ENCODE data around the gene CCL26. TPM values are rescaled to one million over a fixed set of nuclear protein-coding genes. Genes with fewer than 3 reads are reported as not detected.

The CCL26 gene
- total and polyA plus RNA-seq, 2 of the 13 experiments (the other 11 are each of a cell fraction or from before 2014, with no cell fraction given): 0.16 TPM; not detected in 1

DNA sequence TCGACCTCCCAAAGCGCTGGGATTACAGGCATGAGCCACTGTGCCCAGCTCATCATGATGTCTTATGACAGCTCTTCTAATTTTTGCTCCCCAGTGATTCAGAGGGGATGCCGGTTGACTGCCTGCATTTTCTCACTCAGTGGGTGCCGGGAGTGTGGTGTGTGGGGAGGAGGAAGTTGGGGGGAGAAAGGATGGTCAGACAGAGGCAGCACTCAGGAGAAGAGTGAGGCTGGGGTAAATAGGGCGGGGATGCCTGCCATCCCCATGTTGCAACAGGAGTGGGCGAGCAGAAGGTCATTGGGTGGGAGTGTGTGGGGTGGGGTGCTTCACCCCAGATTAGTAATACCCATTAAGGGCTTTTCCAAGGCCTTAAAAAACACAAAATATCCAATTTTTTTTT is 45.1 kb upstream of the CCL26 start:
- ATAC-seq (no peak), DNase-seq (ENCODE audit: low spot score) (no peak), FAIRE-seq (no peak)
- Histone ChIP-seq H3K4me1 (ENCODE audit: insufficient read depth, low read length) (no peaks in the 10 kb centered on the region), H3K27me3 (ENCODE audit: control insufficient read depth in 1 of 2, insufficient read depth in 2 of 2, low read length in 2 of 2) (peaks cover under 1 to 12% of the 10 kb centered on the region in 2 experiments; a peak in 3 of 5 replicates), H2AFZ (ENCODE audit: low read length) (no peak overlapping the region), H3K36me3 (replicated peaks in 1 of 2; ENCODE audit: control insufficient read depth in 1 of 2, insufficient read depth in 2 of 2, low read length in 2 of 2) (no peaks in the 10 kb centered on the region), H3K79me2 (ENCODE audit: insufficient read depth, low read length) (no peaks in the 10 kb centered on the region), H3K4me2 (ENCODE audit: low read depth, low read length) (no peak overlapping the region), H3K9me3 (ENCODE audit: low read length) (no peaks in the 10 kb centered on the region), H3K4me3 (replicated peaks in 1 of 3; ENCODE audit: insufficient read depth in 1 of 3, low read depth in 2 of 3, low read length in 3 of 3) (no peak overlapping the region), H3K27ac (ENCODE audit: extremely low read length, insufficient read depth, low read length) (no peak overlapping the region), H4K20me1 (ENCODE audit: insufficient read depth, low read length) (no peaks in the 10 kb centered on the region), H3K9ac (ENCODE audit: insufficient read depth, low read depth, low read length) (no peak overlapping the region)
- WGBS (ENCODE audit: low lambda C conversion rate): 35% methylated on average over 6 of the region's 6 CpGs
- in situ Hi-C loops (cut with HindIII; ENCODE audit: extremely low pct_ligation_motif_present, low pct_unique_long_range_greater_than_20kb) (no loop called here), intact Hi-C loops (cut with micrococcal nuclease; ENCODE audit: unreplicated experiment) (no loop called here)
- no TSS peak for BruUV-seq (replicated peaks)
- POLR2A ChIA-PET: no interaction called here
- CTCF ChIA-PET (ENCODE audit: low intra/inter-chr PET ratio, low total read pairs): no interaction called here
- TF ChIP-seq, protein P1, sequence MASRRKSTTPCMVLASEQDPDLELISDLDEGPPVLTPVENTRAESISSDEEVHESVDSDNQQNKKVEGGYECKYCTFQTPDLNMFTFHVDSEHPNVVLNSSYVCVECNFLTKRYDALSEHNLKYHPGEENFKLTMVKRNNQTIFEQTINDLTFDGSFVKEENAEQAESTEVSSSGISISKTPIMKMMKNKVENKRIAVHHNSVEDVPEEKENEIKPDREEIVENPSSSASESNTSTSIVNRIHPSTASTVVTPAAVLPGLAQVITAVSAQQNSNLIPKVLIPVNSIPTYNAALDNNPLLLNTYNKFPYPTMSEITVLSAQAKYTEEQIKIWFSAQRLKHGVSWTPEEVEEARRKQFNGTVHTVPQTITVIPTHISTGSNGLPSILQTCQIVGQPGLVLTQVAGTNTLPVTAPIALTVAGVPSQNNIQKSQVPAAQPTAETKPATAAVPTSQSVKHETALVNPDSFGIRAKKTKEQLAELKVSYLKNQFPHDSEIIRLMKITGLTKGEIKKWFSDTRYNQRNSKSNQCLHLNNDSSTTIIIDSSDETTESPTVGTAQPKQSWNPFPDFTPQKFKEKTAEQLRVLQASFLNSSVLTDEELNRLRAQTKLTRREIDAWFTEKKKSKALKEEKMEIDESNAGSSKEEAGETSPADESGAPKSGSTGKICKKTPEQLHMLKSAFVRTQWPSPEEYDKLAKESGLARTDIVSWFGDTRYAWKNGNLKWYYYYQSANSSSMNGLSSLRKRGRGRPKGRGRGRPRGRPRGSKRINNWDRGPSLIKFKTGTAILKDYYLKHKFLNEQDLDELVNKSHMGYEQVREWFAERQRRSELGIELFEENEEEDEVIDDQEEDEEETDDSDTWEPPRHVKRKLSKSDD (CRISPR knock-in tag; IDR thresholded peaks at IDR 0.05; ENCODE audit: low read depth): no peak
- TF ChIP-seq ZNF138 (CRISPR knock-in tag; IDR thresholded peaks at IDR 0.05; ENCODE audit: low read depth) (no peak), ZNF234 (CRISPR knock-in tag; conservative IDR thresholded peaks at IDR 0.05) (no peak), FOXA3 (CRISPR knock-in tag; IDR thresholded peaks at IDR 0.05) (no peak), SOX13 (IDR thresholded peaks at IDR 0.05) (no peak), SOX13 (CRISPR knock-in tag; conservative IDR thresholded peaks at IDR 0.05 in 1 of 2, IDR thresholded peaks at IDR 0.05 in 1 of 2) (no peak), ZNF260 (CRISPR knock-in tag; IDR thresholded peaks at IDR 0.05; ENCODE audit: borderline replicate concordance, low read depth) (no peak), ISL2 (CRISPR knock-in tag; IDR thresholded peaks at IDR 0.05) (no peak), ARID2 (CRISPR knock-in tag; IDR thresholded peaks at IDR 0.05; ENCODE audit: borderline replicate concordance) (no peak), CBFB (CRISPR knock-in tag; IDR thresholded peaks at IDR 0.05) (no peak), ZNF562 (CRISPR knock-in tag; IDR thresholded peaks at IDR 0.05; ENCODE audit: borderline replicate concordance) (no peak), ZNF773 (CRISPR knock-in tag; IDR thresholded peaks at IDR 0.05; ENCODE audit: borderline replicate concordance) (no peak)
- TF ChIP-seq, protein P2, sequence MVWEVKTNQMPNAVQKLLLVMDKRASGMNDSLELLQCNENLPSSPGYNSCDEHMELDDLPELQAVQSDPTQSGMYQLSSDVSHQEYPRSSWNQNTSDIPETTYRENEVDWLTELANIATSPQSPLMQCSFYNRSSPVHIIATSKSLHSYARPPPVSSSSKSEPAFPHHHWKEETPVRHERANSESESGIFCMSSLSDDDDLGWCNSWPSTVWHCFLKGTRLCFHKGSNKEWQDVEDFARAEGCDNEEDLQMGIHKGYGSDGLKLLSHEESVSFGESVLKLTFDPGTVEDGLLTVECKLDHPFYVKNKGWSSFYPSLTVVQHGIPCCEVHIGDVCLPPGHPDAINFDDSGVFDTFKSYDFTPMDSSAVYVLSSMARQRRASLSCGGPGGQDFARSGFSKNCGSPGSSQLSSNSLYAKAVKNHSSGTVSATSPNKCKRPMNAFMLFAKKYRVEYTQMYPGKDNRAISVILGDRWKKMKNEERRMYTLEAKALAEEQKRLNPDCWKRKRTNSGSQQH (CRISPR knock-in tag; IDR thresholded peaks at IDR 0.05; ENCODE audit: low read depth): no peak
- TF ChIP-seq, protein P3, sequence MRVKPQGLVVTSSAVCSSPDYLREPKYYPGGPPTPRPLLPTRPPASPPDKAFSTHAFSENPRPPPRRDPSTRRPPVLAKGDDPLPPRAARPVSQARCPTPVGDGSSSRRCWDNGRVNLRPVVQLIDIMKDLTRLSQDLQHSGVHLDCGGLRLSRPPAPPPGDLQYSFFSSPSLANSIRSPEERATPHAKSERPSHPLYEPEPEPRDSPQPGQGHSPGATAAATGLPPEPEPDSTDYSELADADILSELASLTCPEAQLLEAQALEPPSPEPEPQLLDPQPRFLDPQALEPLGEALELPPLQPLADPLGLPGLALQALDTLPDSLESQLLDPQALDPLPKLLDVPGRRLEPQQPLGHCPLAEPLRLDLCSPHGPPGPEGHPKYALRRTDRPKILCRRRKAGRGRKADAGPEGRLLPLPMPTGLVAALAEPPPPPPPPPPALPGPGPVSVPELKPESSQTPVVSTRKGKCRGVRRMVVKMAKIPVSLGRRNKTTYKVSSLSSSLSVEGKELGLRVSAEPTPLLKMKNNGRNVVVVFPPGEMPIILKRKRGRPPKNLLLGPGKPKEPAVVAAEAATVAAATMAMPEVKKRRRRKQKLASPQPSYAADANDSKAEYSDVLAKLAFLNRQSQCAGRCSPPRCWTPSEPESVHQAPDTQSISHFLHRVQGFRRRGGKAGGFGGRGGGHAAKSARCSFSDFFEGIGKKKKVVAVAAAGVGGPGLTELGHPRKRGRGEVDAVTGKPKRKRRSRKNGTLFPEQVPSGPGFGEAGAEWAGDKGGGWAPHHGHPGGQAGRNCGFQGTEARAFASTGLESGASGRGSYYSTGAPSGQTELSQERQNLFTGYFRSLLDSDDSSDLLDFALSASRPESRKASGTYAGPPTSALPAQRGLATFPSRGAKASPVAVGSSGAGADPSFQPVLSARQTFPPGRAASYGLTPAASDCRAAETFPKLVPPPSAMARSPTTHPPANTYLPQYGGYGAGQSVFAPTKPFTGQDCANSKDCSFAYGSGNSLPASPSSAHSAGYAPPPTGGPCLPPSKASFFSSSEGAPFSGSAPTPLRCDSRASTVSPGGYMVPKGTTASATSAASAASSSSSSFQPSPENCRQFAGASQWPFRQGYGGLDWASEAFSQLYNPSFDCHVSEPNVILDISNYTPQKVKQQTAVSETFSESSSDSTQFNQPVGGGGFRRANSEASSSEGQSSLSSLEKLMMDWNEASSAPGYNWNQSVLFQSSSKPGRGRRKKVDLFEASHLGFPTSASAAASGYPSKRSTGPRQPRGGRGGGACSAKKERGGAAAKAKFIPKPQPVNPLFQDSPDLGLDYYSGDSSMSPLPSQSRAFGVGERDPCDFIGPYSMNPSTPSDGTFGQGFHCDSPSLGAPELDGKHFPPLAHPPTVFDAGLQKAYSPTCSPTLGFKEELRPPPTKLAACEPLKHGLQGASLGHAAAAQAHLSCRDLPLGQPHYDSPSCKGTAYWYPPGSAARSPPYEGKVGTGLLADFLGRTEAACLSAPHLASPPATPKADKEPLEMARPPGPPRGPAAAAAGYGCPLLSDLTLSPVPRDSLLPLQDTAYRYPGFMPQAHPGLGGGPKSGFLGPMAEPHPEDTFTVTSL (CRISPR knock-in tag; IDR thresholded peaks at IDR 0.05; ENCODE audit: borderline replicate concordance): no peak
- TF ChIP-seq, protein P4, sequence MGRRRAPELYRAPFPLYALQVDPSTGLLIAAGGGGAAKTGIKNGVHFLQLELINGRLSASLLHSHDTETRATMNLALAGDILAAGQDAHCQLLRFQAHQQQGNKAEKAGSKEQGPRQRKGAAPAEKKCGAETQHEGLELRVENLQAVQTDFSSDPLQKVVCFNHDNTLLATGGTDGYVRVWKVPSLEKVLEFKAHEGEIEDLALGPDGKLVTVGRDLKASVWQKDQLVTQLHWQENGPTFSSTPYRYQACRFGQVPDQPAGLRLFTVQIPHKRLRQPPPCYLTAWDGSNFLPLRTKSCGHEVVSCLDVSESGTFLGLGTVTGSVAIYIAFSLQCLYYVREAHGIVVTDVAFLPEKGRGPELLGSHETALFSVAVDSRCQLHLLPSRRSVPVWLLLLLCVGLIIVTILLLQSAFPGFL (CRISPR knock-in tag; IDR thresholded peaks at IDR 0.05): no peak

All from HepG2 (cell line).